ENCODE measurements around the gene SSTR3.
"Not testable (repeated sequence)": the region's sequence is repeated elsewhere in the genome, so short reads cannot be mapped to it uniquely, and the experiment has no call there.

SSTR3 gene

DNA sequence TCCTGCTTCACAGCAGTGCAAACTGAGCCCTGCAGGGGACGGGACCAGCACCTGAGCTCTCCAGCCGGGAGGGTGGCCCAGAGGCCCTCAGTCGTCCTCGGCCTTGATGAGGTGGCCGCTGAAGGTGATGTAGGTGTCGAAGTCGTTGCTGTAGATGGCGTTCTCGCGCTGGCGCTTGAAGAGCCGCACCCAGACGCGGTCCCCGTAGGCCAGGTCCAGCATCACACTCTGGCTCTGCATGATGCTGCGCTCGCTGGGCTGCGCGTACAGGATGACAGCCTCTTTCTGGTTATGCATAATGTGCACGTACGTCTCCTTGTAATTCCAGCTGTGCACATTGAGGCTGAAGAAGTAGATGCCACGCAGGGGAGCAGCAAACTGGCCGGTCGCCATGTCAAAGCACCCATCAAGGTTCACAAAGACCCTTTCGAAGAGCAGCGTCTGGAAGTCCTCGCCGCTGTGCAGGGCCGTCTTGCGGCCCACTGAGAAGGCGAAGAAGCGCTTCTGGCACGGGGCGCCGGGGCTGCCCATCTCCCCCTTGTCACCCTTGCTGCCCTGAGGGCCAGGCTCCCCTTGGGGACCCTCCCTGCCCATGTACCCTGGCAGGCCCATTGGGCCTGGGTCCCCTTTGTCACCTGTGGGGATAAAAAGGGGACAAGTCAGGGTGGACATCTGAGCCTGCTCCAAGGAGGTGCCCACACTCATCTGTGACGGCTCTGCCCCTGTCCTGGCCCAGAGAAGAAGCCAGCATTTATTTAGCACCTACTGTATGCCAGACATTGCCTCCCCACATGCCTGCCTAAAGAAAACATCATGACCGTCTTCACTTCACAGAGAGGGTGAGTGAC is 30.0 kb downstream of the SSTR3 start:
- DNase-seq (ENCODE audit: low read depth in 1 of 2, low spot score in 1 of 2): no peak

DNA sequence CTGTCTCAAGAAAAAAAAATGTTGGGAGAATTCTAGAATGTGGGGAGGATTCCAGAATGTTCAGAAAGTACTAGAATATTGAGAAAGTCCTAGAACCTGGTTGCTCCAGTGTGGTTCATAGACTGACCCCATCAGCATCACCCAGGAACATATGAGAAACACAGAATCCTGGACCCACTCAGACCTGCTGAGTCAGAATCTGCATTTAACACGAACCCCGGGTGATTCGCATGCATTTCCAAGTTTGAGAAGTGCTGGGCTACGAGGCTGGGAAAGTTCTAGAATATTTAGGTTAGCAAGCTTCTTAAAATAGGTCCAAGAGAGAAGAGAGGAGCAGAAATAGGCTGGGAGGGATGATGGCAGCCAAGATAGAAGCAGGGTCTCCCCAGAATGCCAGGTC is 30.6 kb downstream of the SSTR3 start:
- DNase-seq (ENCODE audit: low read depth in 1 of 2, low spot score in 1 of 2): no peak

GRCh38 chr22:37180531-37181231 is 31.6 kb downstream of the SSTR3 start:
- no peak for DNase-seq (ENCODE audit: low read depth in 1 of 2, low spot score in 1 of 2)

DNA sequence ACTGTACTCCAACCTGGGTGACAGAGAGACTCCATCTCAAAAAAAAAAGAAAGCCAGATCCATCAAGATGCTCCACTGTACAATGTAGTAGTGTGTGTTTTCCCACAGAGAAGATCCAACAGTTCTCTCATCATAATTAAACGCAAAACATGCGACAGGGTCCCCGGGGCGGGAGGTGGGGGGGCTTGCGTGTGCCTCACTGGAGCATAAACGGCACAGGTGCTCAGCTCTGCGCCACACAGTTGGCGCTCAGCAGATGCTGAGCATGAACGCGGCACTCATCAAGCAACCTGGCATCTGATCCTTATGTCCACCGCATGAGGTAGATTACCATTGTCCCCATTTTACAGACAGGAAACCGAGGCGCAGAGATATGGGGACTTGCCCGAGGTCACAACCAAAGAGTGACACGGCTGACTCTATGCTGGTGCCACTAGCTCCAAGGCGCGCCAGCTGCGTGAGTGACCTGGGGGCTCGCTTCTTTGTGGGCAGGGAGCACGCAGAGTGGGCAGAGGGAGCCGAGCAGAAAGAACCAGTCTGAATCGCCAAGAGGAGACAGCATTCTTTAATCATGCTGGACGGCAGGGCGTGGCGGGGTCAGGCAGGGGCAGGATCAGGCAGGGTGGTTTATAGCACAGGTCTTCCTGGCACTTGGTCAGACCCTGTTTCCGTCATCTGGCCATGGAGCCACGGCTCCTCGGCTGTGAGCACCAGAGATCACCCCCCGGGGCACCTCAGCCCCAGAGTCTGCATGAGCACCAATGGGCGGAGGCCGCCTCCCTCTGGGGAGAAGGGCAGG is 32.5 kb downstream of the SSTR3 start:
- no peak for DNase-seq (ENCODE audit: low read depth in 1 of 2, low spot score in 1 of 2)

DNA sequence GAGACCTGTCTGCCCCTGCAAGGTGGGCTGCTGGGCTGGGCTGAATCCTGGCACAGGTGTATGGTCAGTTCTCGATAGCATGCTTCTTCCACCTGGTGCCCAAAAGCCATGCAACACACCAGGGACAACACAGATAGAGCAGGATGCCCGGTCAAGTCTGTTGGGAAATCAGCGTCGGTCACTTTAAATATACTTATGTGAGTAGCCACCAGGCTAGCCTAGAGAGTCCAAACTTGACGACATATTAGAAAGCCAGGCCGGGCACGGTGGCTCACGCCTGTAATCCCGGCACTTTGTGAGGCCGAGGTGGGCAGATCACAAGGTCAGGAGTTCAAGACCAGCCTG is 33.2 kb downstream of the SSTR3 start:
- DNase-seq (ENCODE audit: low read depth in 1 of 2, low spot score in 1 of 2): no peak

DNA sequence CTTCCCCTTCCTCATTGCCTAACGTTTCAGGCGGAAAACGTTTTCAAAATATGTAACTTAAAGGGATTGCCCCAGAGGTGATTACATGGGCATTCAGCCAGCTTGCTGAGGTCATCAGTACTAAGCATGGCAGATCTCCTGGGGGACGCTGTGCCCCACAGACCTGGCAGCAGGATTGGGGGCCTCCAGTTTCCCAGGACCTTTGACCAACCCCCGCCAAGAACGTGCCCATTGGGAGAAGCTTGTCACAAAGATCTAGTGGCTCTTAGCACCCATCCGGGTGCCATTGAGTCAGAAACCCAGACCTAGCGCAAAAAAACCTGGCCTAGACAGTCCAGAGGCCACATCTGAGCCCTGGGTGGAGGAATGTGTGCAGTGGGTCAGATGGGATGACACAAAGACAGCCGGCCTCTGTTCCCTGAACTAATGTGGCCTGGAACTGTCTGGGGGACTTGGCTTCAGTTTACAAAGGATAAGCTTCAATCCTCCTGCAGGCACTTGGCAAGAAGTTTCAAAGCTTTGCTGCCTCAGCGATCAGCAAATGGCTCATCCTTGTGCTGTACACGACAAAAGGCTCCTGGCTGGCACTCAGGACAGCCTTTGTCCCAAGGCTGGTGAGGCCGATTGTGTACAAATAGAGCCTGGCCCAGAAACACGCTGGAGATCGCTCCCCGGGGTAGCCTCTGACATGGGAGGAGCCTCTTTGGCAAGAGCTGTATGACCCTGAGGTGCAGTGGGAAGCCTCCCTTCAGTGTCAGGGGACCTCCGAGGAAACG is 33.7 kb downstream of the SSTR3 start:
- no peak for DNase-seq (ENCODE audit: low read depth in 1 of 2, low spot score in 1 of 2)

GRCh38 chr22:37177755-37178154 is 34.5 kb downstream of the SSTR3 start:
- DNase-seq (ENCODE audit: low read depth in 1 of 2, low spot score in 1 of 2): no peak

DNA sequence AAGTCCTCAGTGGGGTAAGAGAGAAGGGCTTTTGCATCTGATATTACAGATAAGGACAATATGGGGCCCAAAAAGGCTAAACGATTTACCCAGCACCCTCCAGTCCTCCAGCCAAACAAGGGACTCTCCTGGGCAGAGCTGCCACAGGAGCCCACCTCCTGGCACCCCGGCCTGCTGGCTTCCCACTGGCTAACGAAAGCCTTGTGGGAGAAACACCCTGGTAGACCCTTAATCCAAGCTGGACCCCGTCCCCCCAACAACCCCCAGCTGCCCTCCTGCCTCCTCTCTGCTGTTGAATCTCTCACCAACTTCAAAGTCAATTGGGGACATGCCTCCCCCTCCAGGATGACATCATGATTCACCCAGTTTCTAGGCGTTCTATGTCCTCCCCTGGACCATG is 35.1 kb downstream of the SSTR3 start:
- DNase-seq (ENCODE audit: low read depth in 1 of 2, low spot score in 1 of 2): no peak

GRCh38 chr22:37176464-37177061 is 35.7 kb downstream of the SSTR3 start:
- DNase-seq (ENCODE audit: low read depth in 1 of 2, low spot score in 1 of 2): no peak

GRCh38 chr22:37175414-37176281 is 36.6 kb downstream of the SSTR3 start:
- DNase-seq (ENCODE audit: low read depth in 1 of 2, low spot score in 1 of 2): no peak

GRCh38 chr22:37174964-37175363 is 37.3 kb downstream of the SSTR3 start:
- no peak for DNase-seq (ENCODE audit: low read depth in 1 of 2, low spot score in 1 of 2)

- DNase-seq (ENCODE audit: low read depth in 1 of 2, low spot score in 1 of 2): no peak
These were observed 38.6 kb downstream of the SSTR3 start for GRCh38 chr22:37173709-37174108.

- no peak for DNase-seq (ENCODE audit: low read depth in 1 of 2, low spot score in 1 of 2)
These were observed 39.7 kb downstream of the SSTR3 start for GRCh38 chr22:37172266-37173245.

DNA sequence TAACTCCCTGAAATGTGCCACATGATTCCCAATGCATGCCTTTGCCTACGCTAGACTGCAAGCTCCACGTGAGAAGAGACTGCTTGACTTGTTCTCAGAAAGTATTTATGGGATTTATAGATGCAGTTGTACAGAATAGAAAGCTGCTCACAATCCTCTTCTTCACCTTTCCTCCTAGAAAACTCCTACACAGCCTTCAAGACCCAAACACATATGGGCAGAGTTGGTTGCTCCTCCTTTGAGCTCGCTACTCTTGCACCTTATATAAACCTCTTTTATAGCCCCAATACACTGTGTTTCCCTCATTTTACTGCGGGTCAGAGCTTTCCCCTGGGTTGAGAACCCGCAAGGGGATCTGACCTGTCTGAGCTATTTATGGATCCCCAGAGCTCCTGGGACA is 40.6 kb downstream of the SSTR3 start:
- no peak for DNase-seq (ENCODE audit: low read depth in 1 of 2, low spot score in 1 of 2)

GRCh38 chr22:37170689-37171405 is 41.4 kb downstream of the SSTR3 start:
- not testable (repeated sequence) for DNase-seq (ENCODE audit: low read depth in 1 of 2, low spot score in 1 of 2)

- no peak for DNase-seq (ENCODE audit: low read depth in 1 of 2, low spot score in 1 of 2)
These were observed 42.2 kb downstream of the SSTR3 start for GRCh38 chr22:37169947-37170688.

DNA sequence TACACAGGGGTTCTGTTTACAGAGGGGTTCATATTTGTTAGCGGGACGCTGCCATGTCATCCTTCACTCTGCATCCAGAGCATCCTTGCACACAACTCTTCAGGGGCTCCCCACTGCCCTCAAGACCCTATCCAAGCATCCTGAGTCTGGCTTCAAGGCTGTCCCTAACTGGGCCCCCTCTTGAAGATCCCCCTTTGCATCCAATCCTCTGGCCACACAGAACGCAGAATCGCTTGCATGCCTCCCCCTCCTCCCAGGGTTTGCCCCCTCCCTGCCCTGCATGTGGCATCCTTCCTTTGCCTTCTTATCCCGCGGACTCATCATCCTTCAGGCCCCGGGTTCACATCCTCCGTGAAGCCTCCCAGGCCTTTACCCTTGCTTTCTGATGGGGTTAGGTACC is 42.9 kb downstream of the SSTR3 start:
- DNase-seq (ENCODE audit: low read depth in 1 of 2, low spot score in 1 of 2): no peak
